HG02759 (cell line): Measurements from ENCODE around the gene TBC1D2B.

Experiments used
- ATAC-seq: cut with Tn5 transposase; IDR thresholded peaks from one replicate; pipeline ENCODE4 v1.9.1; 2021; ENCODE audit warnings: mild to moderate bottlenecking, moderate library complexity; ENCODE audit not compliant: unreplicated experiment

Gene TBC1D2B

GRCh38 chr15:78037779-78038305, 39.7 kb downstream of the TBC1D2B start:
- ATAC-seq = no peak

GRCh38 chr15:78037328-78037727, 40.2 kb downstream of the TBC1D2B start:
- no peak for ATAC-seq

- ATAC-seq = no peak
These were observed 41.5 kb downstream of the TBC1D2B start for GRCh38 chr15:78035861-78036476.

- ATAC-seq = no peak
These were observed 42.2 kb downstream of the TBC1D2B start for GRCh38 chr15:78035321-78035751.

- peak; percentile 82 for ATAC-seq
These were observed 42.9 kb downstream of the TBC1D2B start for GRCh38 chr15:78034495-78035191.

- no peak for ATAC-seq
These were observed 43.6 kb downstream of the TBC1D2B start for GRCh38 chr15:78033864-78034263.

GRCh38 chr15:78032671-78033070, 44.8 kb downstream of the TBC1D2B start:
- ATAC-seq = no peak

- no peak for ATAC-seq
These were observed 52.6 kb downstream of the TBC1D2B start for GRCh38 chr15:78024883-78025282.

GRCh38 chr15:78024519-78024870, 53.0 kb downstream of the TBC1D2B start:
- no peak for ATAC-seq

- ATAC-seq = no peak
These were observed 53.5 kb downstream of the TBC1D2B start for GRCh38 chr15:78023865-78024518.

GRCh38 chr15:78023081-78023665, 54.3 kb downstream of the TBC1D2B start:
- no peak for ATAC-seq

GRCh38 chr15:78021761-78022160, 55.8 kb downstream of the TBC1D2B start:
- no peak for ATAC-seq

- no peak for ATAC-seq
These were observed 57.5 kb downstream of the TBC1D2B start for GRCh38 chr15:78020007-78020406.

- peak; percentile 44 for ATAC-seq
These were observed 58.4 kb downstream of the TBC1D2B start for GRCh38 chr15:78018946-78019644.

- ATAC-seq = no peak
These were observed 59.1 kb downstream of the TBC1D2B start for GRCh38 chr15:78018445-78018844.

- no peak for ATAC-seq
These were observed 60.7 kb downstream of the TBC1D2B start for GRCh38 chr15:78016860-78017259.

GRCh38 chr15:78012643-78013077, 64.9 kb downstream of the TBC1D2B start:
- no peak for ATAC-seq

- no peak for ATAC-seq
These were observed 67.4 kb downstream of the TBC1D2B start for GRCh38 chr15:78010067-78010466.

- no peak for ATAC-seq
These were observed 69.3 kb downstream of the TBC1D2B start for GRCh38 chr15:78007964-78008886.
